ENCODE measurements around the gene IL1RAPL1.

Gene IL1RAPL1

DNA sequence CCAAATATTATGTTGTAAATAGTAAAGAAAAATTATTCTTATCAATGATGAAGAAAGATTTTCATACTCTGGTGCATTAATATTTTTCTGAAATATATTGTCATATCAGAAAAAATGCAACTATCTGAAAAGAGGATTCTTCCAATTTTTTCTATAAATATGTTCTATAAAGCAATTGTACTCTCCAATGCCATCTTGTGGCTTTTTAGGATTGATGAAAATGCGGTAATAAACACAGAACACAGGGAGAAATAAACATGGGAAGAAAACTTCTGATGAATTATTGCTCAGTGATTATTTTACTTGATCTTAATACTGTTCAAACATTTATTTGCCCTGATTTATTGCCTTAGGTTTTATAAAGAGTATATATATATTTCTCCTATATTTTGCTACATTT, 215.4 kb downstream of the IL1RAPL1 start:
- FAIRE-seq = no peak

DNA sequence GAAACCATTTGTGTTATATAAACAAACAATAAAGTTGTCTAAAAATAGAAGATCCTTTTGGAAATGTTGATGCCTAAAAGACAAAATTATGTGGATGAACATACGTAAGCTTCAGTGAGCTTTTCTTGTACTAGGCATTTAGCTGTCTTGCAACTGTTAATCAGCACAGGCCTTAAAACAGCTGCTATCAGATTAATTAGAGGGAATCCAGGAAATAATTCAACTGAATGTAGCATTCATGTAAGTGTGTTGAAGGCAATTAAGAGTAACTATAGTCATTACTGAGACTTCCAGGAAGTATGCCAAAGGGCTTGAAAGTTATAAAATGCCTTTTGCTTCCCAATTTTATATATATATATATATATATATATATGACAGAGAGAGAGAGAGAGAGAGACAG, 248.7 kb downstream of the IL1RAPL1 start:
- FAIRE-seq = no peak

- no peak for FAIRE-seq
Observed at GRCh38 chrX:28843817-28844216, 256.6 kb downstream of the IL1RAPL1 start.

GRCh38 chrX:28847423-28847822, 260.2 kb downstream of the IL1RAPL1 start:
- no peak for FAIRE-seq

DNA sequence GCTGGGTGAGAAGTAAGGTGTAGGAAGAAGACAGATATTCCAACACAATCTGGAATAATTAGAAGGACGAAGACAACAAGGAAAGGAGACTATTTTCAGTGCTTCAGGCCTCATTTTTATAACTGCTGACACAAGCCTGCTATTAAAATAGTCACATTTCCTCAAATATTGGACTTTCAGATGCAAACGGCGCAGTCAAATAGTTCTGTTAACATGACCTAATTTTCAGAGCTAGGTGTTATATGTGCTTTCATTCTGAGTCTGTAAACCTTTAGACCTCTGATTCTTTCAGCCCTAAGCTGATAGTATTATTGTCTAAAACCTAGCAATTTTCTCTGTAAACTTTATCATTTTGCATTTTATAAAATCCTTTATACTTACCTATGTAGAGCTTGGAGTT, 261.5 kb downstream of the IL1RAPL1 start:
- no peak for FAIRE-seq

GRCh38 chrX:28850955-28851354, 263.7 kb downstream of the IL1RAPL1 start:
- no peak for FAIRE-seq

GRCh38 chrX:28851871-28852270, 264.6 kb downstream of the IL1RAPL1 start:
- FAIRE-seq = no peak

DNA sequence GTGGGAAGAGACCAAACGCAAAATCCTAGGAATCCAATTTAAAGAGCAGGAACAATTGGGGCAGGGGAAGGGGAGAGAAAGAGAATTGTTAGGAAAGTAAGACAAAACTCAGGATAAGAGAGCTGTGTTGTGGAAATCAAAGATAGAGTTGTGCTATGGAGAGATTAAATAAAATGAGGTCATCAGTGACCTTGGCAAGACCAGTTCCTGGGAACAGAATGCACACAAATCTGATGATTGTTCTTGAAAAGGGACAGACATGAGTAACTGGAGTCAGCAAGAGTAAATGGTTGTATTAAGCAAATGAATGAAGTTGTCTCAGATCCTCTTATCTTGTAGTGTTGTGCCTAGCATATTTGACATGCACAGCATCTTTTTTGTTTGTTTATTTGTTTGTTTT, 267.4 kb downstream of the IL1RAPL1 start:
- FAIRE-seq = no peak

DNA sequence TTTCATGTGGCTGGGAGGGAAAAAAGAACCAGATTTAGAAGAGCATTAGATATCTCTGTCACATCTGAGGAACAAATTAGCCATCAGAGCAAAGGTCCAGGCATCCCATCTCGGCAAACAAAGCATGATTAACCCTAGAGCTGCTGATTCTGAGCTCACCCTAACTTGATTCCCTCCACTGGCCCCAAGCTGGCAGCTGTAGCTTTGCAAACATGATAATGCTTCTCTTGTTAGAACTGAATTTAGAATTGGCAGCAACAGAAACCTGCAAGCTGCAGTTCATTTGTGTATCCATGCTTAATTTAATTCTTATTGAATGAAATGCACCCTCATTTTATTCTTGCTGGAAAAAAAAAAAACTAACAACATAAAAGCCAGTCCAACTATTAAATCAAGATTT, 289.2 kb downstream of the IL1RAPL1 start:
- no peak for FAIRE-seq

GRCh38 chrX:28876901-28877300, 289.7 kb downstream of the IL1RAPL1 start:
- FAIRE-seq = no peak

- FAIRE-seq = no peak
Observed at GRCh38 chrX:28880136-28880535, 292.9 kb downstream of the IL1RAPL1 start.

DNA sequence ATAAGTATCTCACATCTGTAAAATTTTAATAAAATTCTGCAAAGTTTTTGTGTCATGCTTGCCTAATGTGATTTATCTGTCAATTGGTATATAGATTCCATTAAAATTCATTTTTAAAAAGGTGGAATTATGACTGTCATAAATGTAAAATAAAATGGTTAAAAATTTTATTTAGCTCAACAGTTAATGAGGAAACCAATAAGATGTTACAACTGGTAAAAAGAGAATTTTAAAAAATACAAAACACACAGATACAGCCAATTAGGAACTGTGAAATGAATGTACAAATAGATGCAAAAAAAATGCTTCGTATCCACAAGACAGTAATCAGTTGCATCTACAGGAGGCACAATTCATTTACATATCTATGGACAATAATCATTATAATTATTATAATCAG, 297.6 kb downstream of the IL1RAPL1 start:
- FAIRE-seq = no peak

- no peak for FAIRE-seq
Observed at GRCh38 chrX:28888416-28888815, 301.2 kb downstream of the IL1RAPL1 start.

DNA sequence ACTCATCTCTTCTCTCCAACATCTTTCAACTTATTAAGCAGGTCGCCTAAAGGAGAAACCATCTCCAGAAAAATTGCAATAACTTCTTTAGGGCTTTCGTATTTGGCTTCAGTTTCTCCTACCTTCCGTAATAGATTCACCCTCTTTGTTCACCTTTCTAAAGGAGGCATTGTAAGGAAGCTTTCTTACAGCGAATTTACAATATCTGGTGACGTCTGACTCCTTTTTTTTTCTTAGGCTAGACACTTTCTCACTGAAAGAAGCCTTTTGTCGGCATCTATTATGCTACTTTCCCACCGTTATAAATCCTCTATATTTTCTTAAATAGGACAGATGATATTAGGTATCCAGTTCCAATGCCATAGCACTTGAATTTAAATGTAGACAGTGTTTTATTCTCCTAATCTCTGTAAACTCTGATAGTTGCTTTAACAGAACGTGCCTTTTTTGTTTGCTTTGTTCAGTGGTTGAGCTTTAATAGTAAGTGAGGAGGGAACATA, 302.4 kb downstream of the IL1RAPL1 start:
- no peak for FAIRE-seq

DNA sequence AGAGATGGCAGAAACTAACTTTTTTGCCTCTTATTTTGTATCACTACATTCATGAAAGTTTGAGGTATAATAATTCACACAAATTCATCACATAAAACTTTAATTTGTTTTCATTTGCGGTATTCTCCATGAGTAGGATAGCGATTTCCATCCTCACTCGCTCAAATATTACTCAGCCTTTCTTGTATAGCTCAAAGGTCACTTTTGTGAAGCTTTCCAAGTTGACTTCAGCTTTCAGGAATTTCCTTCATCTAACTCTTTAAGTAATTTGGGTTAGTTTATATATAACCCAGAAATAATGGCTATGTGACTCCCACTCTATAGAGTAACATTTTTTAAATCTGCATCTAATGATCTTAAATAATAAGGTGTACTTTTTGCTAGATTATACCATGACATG, 314.4 kb downstream of the IL1RAPL1 start:
- no peak for FAIRE-seq

GRCh38 chrX:28910487-28910886, 323.2 kb downstream of the IL1RAPL1 start:
- no peak for FAIRE-seq

GRCh38 chrX:28920153-28920943, 333.1 kb downstream of the IL1RAPL1 start:
- FAIRE-seq = no peak

- no peak for FAIRE-seq
Observed at GRCh38 chrX:28922106-28922505, 334.9 kb downstream of the IL1RAPL1 start.

DNA sequence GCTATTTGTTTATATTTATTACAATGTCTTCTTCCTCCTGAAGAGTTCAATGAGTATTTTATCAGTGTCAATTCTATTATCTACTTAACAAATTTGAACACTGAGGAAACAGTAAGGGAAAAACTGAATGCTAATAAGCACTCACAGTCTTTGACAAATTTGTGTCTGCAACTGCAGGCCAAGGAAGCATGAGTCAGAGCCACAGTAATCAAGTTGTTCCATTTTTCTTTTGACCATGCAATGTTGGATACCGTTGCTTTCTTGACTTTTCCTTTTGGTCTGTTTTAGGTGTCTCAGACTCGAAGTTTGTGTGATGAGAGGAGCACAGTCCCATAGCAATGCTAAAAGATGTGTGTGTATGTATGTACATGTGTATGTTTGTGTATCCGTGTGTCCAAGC, 359.6 kb downstream of the IL1RAPL1 start:
- no peak for FAIRE-seq

DNA sequence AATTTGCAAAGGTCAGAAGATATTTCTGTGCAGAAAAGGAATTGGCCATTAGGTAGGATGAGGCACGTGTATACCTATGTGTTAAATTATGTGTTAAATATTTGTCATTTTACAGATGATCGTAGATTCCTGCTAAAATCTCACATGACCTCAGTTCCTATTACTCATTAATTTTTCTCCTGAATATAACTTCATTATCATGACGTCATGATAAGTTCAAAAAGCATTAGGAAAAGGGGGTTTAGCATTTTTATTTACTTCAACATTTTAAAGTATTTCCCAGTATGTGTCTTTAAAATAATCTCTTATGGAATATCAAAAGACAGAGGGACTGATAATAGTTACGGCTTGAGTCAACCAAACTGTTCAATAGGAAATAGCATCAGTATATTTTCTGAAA, 372.8 kb downstream of the IL1RAPL1 start:
- FAIRE-seq = no peak

GRCh38 chrX:28966331-28966730, 379.1 kb downstream of the IL1RAPL1 start:
- no peak for FAIRE-seq

GRCh38 chrX:28969126-28969525, 381.9 kb downstream of the IL1RAPL1 start:
- FAIRE-seq = no peak

- no peak for FAIRE-seq
Observed at GRCh38 chrX:28979877-28980276, 392.6 kb downstream of the IL1RAPL1 start.

- FAIRE-seq = no peak
Observed at GRCh38 chrX:28981952-28982351, 394.7 kb downstream of the IL1RAPL1 start.

- FAIRE-seq = no peak
Observed at GRCh38 chrX:28988246-28988645, 401.0 kb downstream of the IL1RAPL1 start.

All from TTC549 (cell line).